ENCODE measurements around the gene PREB.

Gene PREB

GRCh38 chr2:27147935-27148334 lies 13.5 kb upstream of the PREB start:
- in situ Hi-C loops (cut with HindIII; ENCODE audit: low sequenced_read_pairs): no loop called here
- no peak for TF ChIP-seq CTCF (IDR thresholded peaks at IDR 0.05; ENCODE audit: low read depth, low read length, missing control alignments)
- no peak for DNase-seq (ENCODE audit: low read depth)
- no peak overlapping the region for H3K4me3 ChIP-seq (ENCODE audit: low read depth, low read length)

GRCh38 chr2:27145682-27146081 lies 11.2 kb upstream of the PREB start:
- in situ Hi-C loops (cut with HindIII; ENCODE audit: low sequenced_read_pairs): no loop called here
- H3K4me3 ChIP-seq (ENCODE audit: low read depth, low read length): no peak overlapping the region
- DNase-seq (ENCODE audit: low read depth): no peak
- no peak for TF ChIP-seq CTCF (IDR thresholded peaks at IDR 0.05; ENCODE audit: low read depth, low read length, missing control alignments)

- no peak overlapping the region for H3K4me3 ChIP-seq (ENCODE audit: low read depth, low read length)
- no peak for TF ChIP-seq CTCF (IDR thresholded peaks at IDR 0.05; ENCODE audit: low read depth, low read length, missing control alignments)
- DNase-seq (ENCODE audit: low read depth): no peak
- in situ Hi-C loops (cut with HindIII; ENCODE audit: low sequenced_read_pairs): no loop called here
Measured at GRCh38 chr2:27143285-27143684, 8.8 kb upstream of the PREB start.

GRCh38 chr2:27139310-27139709 lies 4.9 kb upstream of the PREB start, which contains the start of gene PRR30:
PRR30 (minus strand) TSS chr2:27139410; CDS start chr2:27138329, 1,081 bp downstream.
- TF ChIP-seq CTCF (IDR thresholded peaks at IDR 0.05; ENCODE audit: low read depth, low read length, missing control alignments): no peak
- in situ Hi-C loops (cut with HindIII; ENCODE audit: low sequenced_read_pairs): no loop called here
- no peak within 1 kb of the TSS for H3K4me3 ChIP-seq (ENCODE audit: low read depth, low read length)
- DNase-seq (ENCODE audit: low read depth): no peak

GRCh38 chr2:27138111-27138510 lies 3.7 kb upstream of the PREB start:
- in situ Hi-C loops (cut with HindIII; ENCODE audit: low sequenced_read_pairs): no loop called here
- DNase-seq (ENCODE audit: low read depth): no peak
- no peak overlapping the region for H3K4me3 ChIP-seq (ENCODE audit: low read depth, low read length)
- no peak for TF ChIP-seq CTCF (IDR thresholded peaks at IDR 0.05; ENCODE audit: low read depth, low read length, missing control alignments)

GRCh38 chr2:27137322-27137935 lies 3.0 kb upstream of the PREB start:
- TF ChIP-seq CTCF (IDR thresholded peaks at IDR 0.05; ENCODE audit: low read depth, low read length, missing control alignments): no peak
- H3K4me3 ChIP-seq (ENCODE audit: low read depth, low read length): no peak overlapping the region
- in situ Hi-C loops (cut with HindIII; ENCODE audit: low sequenced_read_pairs): no loop called here
- DNase-seq (ENCODE audit: low read depth): no peak
